Muscle layer of colon (tissue), 2 donors: ENCODE data around the gene NXT1.

ENCODE experiments used
- H3K27ac ChIP-seq: one replicate; pipeline ENCODE4 v1.7.0; 2013; ENCODE audit warnings: low read depth, mild to moderate bottlenecking, low read length, moderate library complexity
- H3K27me3 ChIP-seq, 2 donors: one replicate each; pipeline ENCODE4 v1.7.0; 2013; ENCODE audit warnings: low read length in 2 of 2, mild to moderate bottlenecking in 2 of 2; ENCODE audit not compliant: insufficient read depth in 2 of 2, control insufficient read depth in 1 of 2
- H3K36me3 ChIP-seq: one replicate; pipeline ENCODE4 v1.7.0; 2013; ENCODE audit warnings: mild to moderate bottlenecking, low read length; ENCODE audit not compliant: insufficient read depth
- H3K4me1 ChIP-seq: one replicate; pipeline ENCODE4 v1.7.0; 2013; ENCODE audit warnings: mild to moderate bottlenecking, low read length; ENCODE audit not compliant: insufficient read depth
- H3K4me3 ChIP-seq, 2 donors: one replicate each; pipeline ENCODE4 v1.7.0; 2013; ENCODE audit warnings: low read length in 2 of 2, low read depth in 1 of 2, mild to moderate bottlenecking in 1 of 2, moderate library complexity in 1 of 2
- H3K9ac ChIP-seq: one replicate; pipeline ENCODE4 v1.7.0; 2013; ENCODE audit warnings: low read length
- H3K9me3 ChIP-seq: one replicate; pipeline ENCODE4 v1.7.0; 2013; ENCODE audit warnings: mild to moderate bottlenecking, low read length
- donor health status: abdominal sarcoma.
- donor health status: Adenocarcinoma of cecum.

Gene NXT1

DNA sequence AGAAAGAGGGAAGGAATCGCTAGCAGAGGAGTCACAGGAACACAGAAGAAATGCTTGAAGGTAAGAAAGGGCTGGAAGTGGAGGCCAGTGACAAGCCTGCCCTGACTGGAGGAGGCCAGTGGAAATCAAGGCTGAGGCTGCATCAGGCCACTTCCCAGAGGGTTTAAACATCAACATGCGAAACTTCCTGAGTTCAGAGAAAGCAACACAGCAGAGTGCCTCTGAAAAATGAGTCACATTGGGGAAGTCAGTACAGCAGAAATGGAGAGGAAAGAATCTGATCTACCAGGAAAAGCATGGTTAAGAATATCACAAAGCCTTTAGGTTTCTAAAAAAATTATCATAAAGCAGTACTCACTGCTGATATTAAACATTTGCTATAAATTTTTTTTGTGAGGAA lies 47.4 kb downstream of the NXT1 start:
- Histone ChIP-seq H3K4me3 (no peak overlapping the region), H3K9ac (no peak overlapping the region), H3K9me3 (no peaks in the 10 kb centered on the region), H3K27me3 (no peaks in the 10 kb centered on the region), H3K4me1 (peaks cover 5% of the 10 kb centered on the region), H3K27ac (no peak overlapping the region), H3K36me3 (peaks cover 23% of the 10 kb centered on the region)

GRCh38 chr20:23399568-23400241 lies 49.1 kb downstream of the NXT1 start:
- Histone ChIP-seq H3K27me3 (no peaks in the 10 kb centered on the region), H3K4me1 (peaks cover 14% of the 10 kb centered on the region)

GRCh38 chr20:23401051-23401450 lies 50.5 kb downstream of the NXT1 start:
- Histone ChIP-seq H3K27me3 (no peaks in the 10 kb centered on the region), H3K9ac (no peak overlapping the region), H3K36me3 (no peaks in the 10 kb centered on the region), H3K9me3 (no peaks in the 10 kb centered on the region), H3K27ac (no peak overlapping the region), H3K4me3 (no peak overlapping the region), H3K4me1 (peaks cover 14% of the 10 kb centered on the region)

More at GRCh38 chr20:23399568-23400241, 49.1 kb downstream of the NXT1 start:
- H3K9me3 ChIP-seq: no peaks in the 10 kb centered on the region
- no peak overlapping the region for H3K27ac ChIP-seq
- H3K36me3 ChIP-seq: peaks cover 5% of the 10 kb centered on the region
- no peak overlapping the region for H3K4me3 ChIP-seq
- no peak overlapping the region for H3K9ac ChIP-seq

DNA sequence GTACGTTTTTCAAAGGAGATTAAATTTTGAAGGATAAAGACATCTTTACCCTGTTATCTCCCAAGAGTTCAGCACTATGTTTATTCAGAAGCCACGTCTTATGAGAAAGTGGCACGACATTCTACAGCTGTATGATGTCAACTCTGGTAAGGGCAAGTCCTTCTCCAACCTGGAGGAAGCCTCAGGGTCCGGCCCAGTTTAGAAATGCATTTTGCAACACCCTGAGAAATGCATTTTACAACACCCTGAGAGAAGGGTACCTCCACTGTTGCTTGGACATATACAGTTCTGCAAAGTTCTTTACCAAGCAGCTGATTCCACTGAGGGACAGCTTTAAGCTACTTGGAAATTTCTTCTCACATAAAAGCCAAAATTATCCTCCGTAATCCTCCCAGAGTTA lies 53.2 kb downstream of the NXT1 start:
- Histone ChIP-seq H3K27ac (no peak overlapping the region), H3K9ac (no peak overlapping the region), H3K36me3 (no peaks in the 10 kb centered on the region), H3K27me3 (no peaks in the 10 kb centered on the region), H3K4me1 (peaks cover 9% of the 10 kb centered on the region), H3K4me3 (no peak overlapping the region), H3K9me3 (no peaks in the 10 kb centered on the region)

- no peak overlapping the region for H3K9ac ChIP-seq
- no peak overlapping the region for H3K27ac ChIP-seq
- H3K36me3 ChIP-seq: no peaks in the 10 kb centered on the region
- peaks cover 9% of the 10 kb centered on the region for H3K4me1 ChIP-seq
- no peak overlapping the region for H3K4me3 ChIP-seq
- no peaks in the 10 kb centered on the region for H3K9me3 ChIP-seq
- H3K27me3 ChIP-seq: no peaks in the 10 kb centered on the region
Observed at GRCh38 chr20:23404196-23404595, 53.6 kb downstream of the NXT1 start.
